ENCODE data around the gene TGFB1I1. TPM values are rescaled to one million over a fixed set of nuclear protein-coding genes. Genes with fewer than 3 reads are reported as not detected.

Gene TGFB1I1
- total RNA-seq, 3 donors from 2014 or later (not counting 1 experiment from before 2014, with no cell fraction given): 0.72 to 1.3 (median 0.78) TPM

DNA sequence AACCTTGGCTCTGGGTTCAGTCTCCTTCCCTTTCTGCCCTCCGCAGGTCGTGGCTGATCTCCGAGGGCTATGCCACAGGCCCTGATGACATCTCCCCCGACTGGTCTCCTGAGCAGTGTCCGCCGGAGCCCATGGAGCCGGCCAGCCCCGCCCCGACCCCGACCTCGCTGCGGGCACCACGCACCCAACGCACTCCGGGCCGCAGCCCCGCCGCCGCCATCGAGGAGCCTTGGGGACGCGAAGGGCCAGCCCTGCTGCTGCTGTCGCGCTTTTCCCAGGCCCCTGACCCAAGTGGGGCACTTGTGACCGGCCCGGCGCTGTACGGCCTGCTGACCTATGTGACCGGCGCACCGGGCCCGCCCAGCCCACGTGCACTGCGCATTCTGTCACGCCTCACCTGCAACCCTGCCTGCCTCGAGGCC is 7.6 kb upstream of the TGFB1I1 start:
- Histone ChIP-seq H3K27ac (ENCODE audit: low read length) (no peak overlapping the region), H3K4me1 (ENCODE audit: control insufficient read depth, insufficient read depth, low read length) (peaks cover 11% of the 10 kb centered on the region), H3K4me3 (ENCODE audit: low read length) (no peak overlapping the region), H3K36me3 (ENCODE audit: control insufficient read depth, insufficient read depth, low read length) (peaks cover 33% of the 10 kb centered on the region), H3K9me3 (ENCODE audit: control insufficient read depth, insufficient read depth, low read length) (no peaks in the 10 kb centered on the region), H3K27me3 (ENCODE audit: control insufficient read depth, insufficient read depth, low read length) (no peaks in the 10 kb centered on the region)
- TF ChIP-seq, protein P1, sequence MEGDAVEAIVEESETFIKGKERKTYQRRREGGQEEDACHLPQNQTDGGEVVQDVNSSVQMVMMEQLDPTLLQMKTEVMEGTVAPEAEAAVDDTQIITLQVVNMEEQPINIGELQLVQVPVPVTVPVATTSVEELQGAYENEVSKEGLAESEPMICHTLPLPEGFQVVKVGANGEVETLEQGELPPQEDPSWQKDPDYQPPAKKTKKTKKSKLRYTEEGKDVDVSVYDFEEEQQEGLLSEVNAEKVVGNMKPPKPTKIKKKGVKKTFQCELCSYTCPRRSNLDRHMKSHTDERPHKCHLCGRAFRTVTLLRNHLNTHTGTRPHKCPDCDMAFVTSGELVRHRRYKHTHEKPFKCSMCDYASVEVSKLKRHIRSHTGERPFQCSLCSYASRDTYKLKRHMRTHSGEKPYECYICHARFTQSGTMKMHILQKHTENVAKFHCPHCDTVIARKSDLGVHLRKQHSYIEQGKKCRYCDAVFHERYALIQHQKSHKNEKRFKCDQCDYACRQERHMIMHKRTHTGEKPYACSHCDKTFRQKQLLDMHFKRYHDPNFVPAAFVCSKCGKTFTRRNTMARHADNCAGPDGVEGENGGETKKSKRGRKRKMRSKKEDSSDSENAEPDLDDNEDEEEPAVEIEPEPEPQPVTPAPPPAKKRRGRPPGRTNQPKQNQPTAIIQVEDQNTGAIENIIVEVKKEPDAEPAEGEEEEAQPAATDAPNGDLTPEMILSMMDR (IDR thresholded peaks at IDR 0.05): no peak
- Mint-ChIP-seq H3K27ac (no peak overlapping the region), H3K4me3 (no peak overlapping the region), H3K4me1 (peaks cover 8 to 15% of the 10 kb centered on the region in 2 donors), H3K9me3 (no peaks in the 10 kb centered on the region), H3K27me3 (ENCODE audit: low read depth in 2 of 2) (no peaks in the 10 kb centered on the region), H3K36me3 (no peaks in the 10 kb centered on the region)
- ATAC-seq: no peak
- no peak for DNase-seq
- WGBS (ENCODE audit: insufficient coverage): 97% methylated on average over 36 of the region's 36 CpGs
- intact Hi-C loops (cut with micrococcal nuclease): no loop called here

GRCh38 chr16:31464781-31465260 is 7.1 kb upstream of the TGFB1I1 start:
- intact Hi-C loops (cut with micrococcal nuclease): no loop called here
- Mint-ChIP-seq H3K4me1 (peaks cover 8 to 15% of the 10 kb centered on the region in 2 donors), H3K9me3 (no peaks in the 10 kb centered on the region), H3K27me3 (ENCODE audit: low read depth in 2 of 2) (no peaks in the 10 kb centered on the region), H3K36me3 (no peaks in the 10 kb centered on the region), H3K27ac (peak overlapping the region in 1 of 2 donors; percentile 42), H3K4me3 (no peak overlapping the region)
- no peak for ATAC-seq
- Histone ChIP-seq H3K9me3 (ENCODE audit: control insufficient read depth, insufficient read depth, low read length) (no peaks in the 10 kb centered on the region), H3K36me3 (ENCODE audit: control insufficient read depth, insufficient read depth, low read length) (peaks cover 33% of the 10 kb centered on the region), H3K4me3 (ENCODE audit: low read length) (no peak overlapping the region), H3K27ac (ENCODE audit: low read length) (no peak overlapping the region), H3K4me1 (ENCODE audit: control insufficient read depth, insufficient read depth, low read length) (peaks cover 10% of the 10 kb centered on the region), H3K27me3 (ENCODE audit: control insufficient read depth, insufficient read depth, low read length) (no peaks in the 10 kb centered on the region)
- TF ChIP-seq, protein P1 (IDR thresholded peaks at IDR 0.05): no peak
- DNase-seq: no peak
- WGBS (ENCODE audit: insufficient coverage): 94% methylated on average over 17 of the region's 17 CpGs

GRCh38 chr16:31465788-31466370 is 6.1 kb upstream of the TGFB1I1 start:
- Histone ChIP-seq H3K27me3 (ENCODE audit: control insufficient read depth, insufficient read depth, low read length) (no peaks in the 10 kb centered on the region), H3K4me1 (ENCODE audit: control insufficient read depth, insufficient read depth, low read length) (peaks cover 2% of the 10 kb centered on the region), H3K4me3 (ENCODE audit: low read length) (no peak overlapping the region), H3K9me3 (ENCODE audit: control insufficient read depth, insufficient read depth, low read length) (no peaks in the 10 kb centered on the region), H3K27ac (ENCODE audit: low read length) (no peak overlapping the region), H3K36me3 (ENCODE audit: control insufficient read depth, insufficient read depth, low read length) (peaks cover 33% of the 10 kb centered on the region)
- no peaks in the 10 kb centered on the region for H3K36me3 Mint-ChIP-seq
- H3K9me3 Mint-ChIP-seq: no peaks in the 10 kb centered on the region
- peaks cover 0 to 7% of the 10 kb centered on the region in 2 donors for H3K4me1 Mint-ChIP-seq
- WGBS (ENCODE audit: insufficient coverage): 84% methylated on average over 20 of the region's 20 CpGs
- no peak overlapping the region for H3K4me3 Mint-ChIP-seq
- ATAC-seq (no peak), DNase-seq (no peak)
- H3K27me3 Mint-ChIP-seq (ENCODE audit: low read depth in 2 of 2): peaks cover 0 to 1% of the 10 kb centered on the region in 2 donors
- intact Hi-C loops (cut with micrococcal nuclease): no loop called here
- TF ChIP-seq, protein P1 (IDR thresholded peaks at IDR 0.05): no peak
- H3K27ac Mint-ChIP-seq: no peak overlapping the region
